Measurements from ENCODE around the gene MAPT.
A peak's percentile ranks its signal among the peaks of the same experiment; 100 is the strongest.

MAPT gene

GRCh38 chr17:46026166-46027047 is 132.1 kb downstream of the MAPT start:
- no peaks in the 10 kb centered on the region for H3K9me3 ChIP-seq (ENCODE audit: insufficient read depth, low read depth, low read length)
- no peak overlapping the region; the same call in 1 of the 2 replicates for H3K27ac ChIP-seq (ENCODE audit: low read depth, low read length)
- 92% methylated on average over 17 of the region's 17 CpGs for WGBS
- peaks cover 54% of the 10 kb centered on the region for H3K36me3 ChIP-seq (ENCODE audit: insufficient read depth, low read length)
- no peaks in the 10 kb centered on the region for H3K27me3 ChIP-seq (ENCODE audit: insufficient read depth, low read length)
- no peak overlapping the region for H3K4me3 ChIP-seq (ENCODE audit: low read length)
- H3K9ac ChIP-seq (ENCODE audit: low read depth, low read length), result no peak overlapping the region; the same call in 1 of the 2 replicates
- H3K4me1 ChIP-seq (ENCODE audit: insufficient read depth, low read length), result peaks cover 29% of the 10 kb centered on the region

- 90% methylated on average over 11 of the region's 12 CpGs for WGBS
- Histone ChIP-seq H3K27me3 (ENCODE audit: insufficient read depth, low read length) (no peaks in the 10 kb centered on the region), H3K9me3 (ENCODE audit: insufficient read depth, low read depth, low read length) (no peaks in the 10 kb centered on the region), H3K36me3 (ENCODE audit: insufficient read depth, low read length) (peaks cover 63% of the 10 kb centered on the region), H3K4me1 (ENCODE audit: insufficient read depth, low read length) (peaks cover 29% of the 10 kb centered on the region), H3K9ac (ENCODE audit: low read depth, low read length) (peak overlapping the region; percentile 37; the same call in 1 of the 2 replicates), H3K27ac (ENCODE audit: low read depth, low read length) (0 out of 2 replicates have a peak overlapping the region, but pooled peaks have one; percentile 28), H3K4me3 (ENCODE audit: low read length) (no peak overlapping the region)
Measured at GRCh38 chr17:46027048-46027975, 133.0 kb downstream of the MAPT start.

DNA sequence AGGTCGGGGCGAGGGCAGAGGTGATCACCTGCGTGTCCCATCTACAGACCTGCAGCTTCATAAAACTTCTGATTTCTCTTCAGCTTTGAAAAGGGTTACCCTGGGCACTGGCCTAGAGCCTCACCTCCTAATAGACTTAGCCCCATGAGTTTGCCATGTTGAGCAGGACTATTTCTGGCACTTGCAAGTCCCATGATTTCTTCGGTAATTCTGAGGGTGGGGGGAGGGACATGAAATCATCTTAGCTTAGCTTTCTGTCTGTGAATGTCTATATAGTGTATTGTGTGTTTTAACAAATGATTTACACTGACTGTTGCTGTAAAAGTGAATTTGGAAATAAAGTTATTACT is 133.6 kb downstream of the MAPT start:
- Histone ChIP-seq H3K4me1 (ENCODE audit: insufficient read depth, low read length) (peaks cover 29% of the 10 kb centered on the region), H3K4me3 (ENCODE audit: low read length) (no peak overlapping the region), H3K9ac (ENCODE audit: low read depth, low read length) (peak overlapping the region; percentile 37; the same call in 1 of the 2 replicates), H3K36me3 (ENCODE audit: insufficient read depth, low read length) (peaks cover 70% of the 10 kb centered on the region), H3K27me3 (ENCODE audit: insufficient read depth, low read length) (no peaks in the 10 kb centered on the region), H3K27ac (ENCODE audit: low read depth, low read length) (0 out of 2 replicates have a peak overlapping the region, but pooled peaks have one; percentile 28), H3K9me3 (ENCODE audit: insufficient read depth, low read depth, low read length) (no peaks in the 10 kb centered on the region)
- 92% methylated on average over 4 of the region's 4 CpGs for WGBS

GRCh38 chr17:46028374-46028773 is 134.0 kb downstream of the MAPT start:
- no peaks in the 10 kb centered on the region for H3K27me3 ChIP-seq (ENCODE audit: insufficient read depth, low read length)
- no peak overlapping the region for H3K9ac ChIP-seq (ENCODE audit: low read depth, low read length)
- H3K4me1 ChIP-seq (ENCODE audit: insufficient read depth, low read length), result peaks cover 29% of the 10 kb centered on the region
- WGBS, result 76% methylated on average over 3 of the region's 3 CpGs
- H3K9me3 ChIP-seq (ENCODE audit: insufficient read depth, low read depth, low read length), result no peaks in the 10 kb centered on the region
- H3K36me3 ChIP-seq (ENCODE audit: insufficient read depth, low read length), result peaks cover 74% of the 10 kb centered on the region
- no peak overlapping the region for H3K4me3 ChIP-seq (ENCODE audit: low read length)
- no peak overlapping the region for H3K27ac ChIP-seq (ENCODE audit: low read depth, low read length)

DNA sequence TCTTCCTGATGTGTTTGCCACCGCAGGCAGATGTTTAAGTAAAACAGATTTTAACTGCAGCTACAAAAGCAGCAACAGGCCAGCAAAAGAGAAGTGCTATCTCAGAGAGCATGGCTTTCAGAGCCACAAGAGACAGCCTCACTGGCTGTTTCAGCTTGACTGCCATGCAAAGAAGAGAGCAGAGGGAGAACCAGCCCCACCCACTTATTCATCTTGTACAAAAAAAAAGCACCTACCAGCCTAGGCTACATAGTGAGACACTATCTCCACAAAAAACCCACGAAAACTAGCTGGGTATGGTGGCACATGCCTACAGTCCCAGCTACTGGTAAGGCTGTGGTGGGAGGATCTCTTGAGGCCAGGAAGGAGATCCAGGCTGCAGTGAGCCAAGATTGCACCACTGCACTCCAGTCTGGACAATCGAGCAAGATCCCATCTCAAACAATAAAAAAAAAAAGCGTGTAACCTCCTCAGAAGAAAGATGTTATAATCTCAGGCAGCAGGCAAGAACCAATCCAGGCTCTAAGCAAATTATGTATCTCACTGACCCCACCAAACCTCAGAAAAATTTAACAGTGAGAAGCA is 134.7 kb downstream of the MAPT start:
- H3K9ac ChIP-seq (ENCODE audit: low read depth, low read length), result no peak overlapping the region
- 89% methylated on average over 4 of the region's 4 CpGs for WGBS
- no peaks in the 10 kb centered on the region for H3K27me3 ChIP-seq (ENCODE audit: insufficient read depth, low read length)
- H3K9me3 ChIP-seq (ENCODE audit: insufficient read depth, low read depth, low read length), result no peaks in the 10 kb centered on the region
- no peak overlapping the region for H3K4me3 ChIP-seq (ENCODE audit: low read length)
- peaks cover 81% of the 10 kb centered on the region for H3K36me3 ChIP-seq (ENCODE audit: insufficient read depth, low read length)
- H3K4me1 ChIP-seq (ENCODE audit: insufficient read depth, low read length), result peaks cover 29% of the 10 kb centered on the region
- no peak overlapping the region for H3K27ac ChIP-seq (ENCODE audit: low read depth, low read length)

DNA sequence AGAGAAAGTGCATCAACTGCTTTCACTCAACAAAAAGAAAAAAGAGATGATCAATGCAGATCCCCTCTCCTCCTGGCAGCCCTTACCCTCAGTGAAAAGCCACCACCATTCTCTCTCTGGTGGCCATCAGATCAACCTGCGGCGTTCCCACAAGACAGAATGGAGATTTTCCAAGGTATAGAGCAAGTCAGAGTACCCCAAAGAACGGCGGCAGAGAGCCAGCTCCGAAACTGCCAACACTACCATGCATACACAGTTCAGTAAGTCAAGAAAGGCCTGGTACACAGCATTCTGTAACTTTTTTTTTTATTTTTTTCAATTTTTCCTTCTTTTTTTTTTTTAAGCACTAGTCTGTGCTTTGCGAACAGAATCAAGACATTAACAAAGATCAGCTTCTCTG is 135.3 kb downstream of the MAPT start:
- Histone ChIP-seq H3K27ac (ENCODE audit: low read depth, low read length) (no peak overlapping the region), H3K9ac (ENCODE audit: low read depth, low read length) (no peak overlapping the region), H3K27me3 (ENCODE audit: insufficient read depth, low read length) (no peaks in the 10 kb centered on the region), H3K36me3 (ENCODE audit: insufficient read depth, low read length) (peaks cover 87% of the 10 kb centered on the region), H3K4me1 (ENCODE audit: insufficient read depth, low read length) (peaks cover 29% of the 10 kb centered on the region), H3K4me3 (ENCODE audit: low read length) (no peak overlapping the region), H3K9me3 (ENCODE audit: insufficient read depth, low read depth, low read length) (no peaks in the 10 kb centered on the region)
- 95% methylated on average over 6 of the region's 6 CpGs for WGBS

GRCh38 chr17:46030752-46031151 is 136.4 kb downstream of the MAPT start:
- Histone ChIP-seq H3K4me3 (ENCODE audit: low read length) (no peak overlapping the region), H3K9ac (ENCODE audit: low read depth, low read length) (no peak overlapping the region), H3K27ac (ENCODE audit: low read depth, low read length) (no peak overlapping the region), H3K36me3 (ENCODE audit: insufficient read depth, low read length) (peaks cover 92% of the 10 kb centered on the region), H3K27me3 (ENCODE audit: insufficient read depth, low read length) (no peaks in the 10 kb centered on the region), H3K9me3 (ENCODE audit: insufficient read depth, low read depth, low read length) (no peaks in the 10 kb centered on the region), H3K4me1 (ENCODE audit: insufficient read depth, low read length) (peaks cover 29% of the 10 kb centered on the region)
- 83% methylated on average over 3 of the region's 3 CpGs for WGBS

DNA sequence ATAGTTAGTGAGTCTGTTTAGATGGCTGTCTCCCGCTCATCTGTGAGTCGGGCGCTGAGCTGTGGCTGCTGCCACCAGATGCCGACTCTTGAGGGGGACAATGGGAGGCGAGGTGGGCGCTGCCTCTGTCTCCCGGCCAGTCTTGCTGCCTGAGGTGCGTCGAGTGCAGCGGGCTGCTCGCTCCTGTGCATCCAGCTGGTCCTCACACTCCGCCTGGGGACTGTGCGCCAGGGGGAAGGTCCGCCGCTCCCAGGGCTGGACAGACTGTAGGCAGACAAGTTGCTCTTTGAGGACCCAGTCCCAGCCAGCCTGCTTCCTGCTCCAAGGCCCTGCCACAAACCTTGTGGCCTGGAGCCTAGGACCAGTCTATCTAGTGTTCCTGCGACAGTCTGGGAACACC is 137.1 kb downstream of the MAPT start:
- Histone ChIP-seq H3K27ac (ENCODE audit: low read depth, low read length) (no peak overlapping the region), H3K4me1 (ENCODE audit: insufficient read depth, low read length) (peaks cover 29% of the 10 kb centered on the region), H3K9ac (ENCODE audit: low read depth, low read length) (no peak overlapping the region; the same call in 1 of the 2 replicates), H3K4me3 (ENCODE audit: low read length) (no peak overlapping the region), H3K27me3 (ENCODE audit: insufficient read depth, low read length) (no peaks in the 10 kb centered on the region), H3K36me3 (ENCODE audit: insufficient read depth, low read length) (peaks cover 94% of the 10 kb centered on the region), H3K9me3 (ENCODE audit: insufficient read depth, low read depth, low read length) (no peaks in the 10 kb centered on the region)
- WGBS, result 95% methylated on average over 16 of the region's 16 CpGs

DNA sequence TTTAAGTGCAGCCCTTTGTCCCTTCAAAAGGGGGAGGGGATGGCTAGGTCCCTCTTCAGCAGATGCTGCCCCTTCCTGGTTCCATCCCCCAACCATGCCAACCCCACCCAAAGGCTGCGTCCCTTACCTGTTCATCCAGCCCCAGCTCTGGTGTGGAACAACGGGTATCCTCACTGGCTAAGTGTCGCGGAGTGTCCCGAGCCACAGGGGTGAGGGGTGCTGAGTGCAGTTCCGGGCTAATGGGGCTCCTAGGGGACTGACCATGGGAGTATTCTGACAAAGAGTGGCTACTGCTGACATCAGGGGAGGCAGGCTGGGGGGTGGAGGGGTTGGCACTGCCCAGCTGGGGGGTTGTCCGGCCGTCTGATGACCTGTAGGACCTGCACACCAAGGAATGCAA is 137.6 kb downstream of the MAPT start:
- H3K9me3 ChIP-seq (ENCODE audit: insufficient read depth, low read depth, low read length), result no peaks in the 10 kb centered on the region
- no peak overlapping the region for H3K27ac ChIP-seq (ENCODE audit: low read depth, low read length)
- no peak overlapping the region for H3K9ac ChIP-seq (ENCODE audit: low read depth, low read length)
- no peaks in the 10 kb centered on the region for H3K27me3 ChIP-seq (ENCODE audit: insufficient read depth, low read length)
- peaks cover 94% of the 10 kb centered on the region for H3K36me3 ChIP-seq (ENCODE audit: insufficient read depth, low read length)
- peaks cover 25% of the 10 kb centered on the region for H3K4me1 ChIP-seq (ENCODE audit: insufficient read depth, low read length)
- no peak overlapping the region for H3K4me3 ChIP-seq (ENCODE audit: low read length)
- 88% methylated on average over 8 of the region's 8 CpGs for WGBS

GRCh38 chr17:46032909-46033308 is 138.6 kb downstream of the MAPT start:
- no peaks in the 10 kb centered on the region for H3K27me3 ChIP-seq (ENCODE audit: insufficient read depth, low read length)
- no peak overlapping the region for H3K27ac ChIP-seq (ENCODE audit: low read depth, low read length)
- peaks cover 15% of the 10 kb centered on the region for H3K4me1 ChIP-seq (ENCODE audit: insufficient read depth, low read length)
- 97% methylated on average over 11 of the region's 11 CpGs for WGBS
- H3K36me3 ChIP-seq (ENCODE audit: insufficient read depth, low read length), result peaks cover 98% of the 10 kb centered on the region
- no peaks in the 10 kb centered on the region for H3K9me3 ChIP-seq (ENCODE audit: insufficient read depth, low read depth, low read length)
- no peak overlapping the region for H3K4me3 ChIP-seq (ENCODE audit: low read length)
- H3K9ac ChIP-seq (ENCODE audit: low read depth, low read length), result no peak overlapping the region

GRCh38 chr17:46033392-46033791 is 139.0 kb downstream of the MAPT start:
- Histone ChIP-seq H3K9me3 (ENCODE audit: insufficient read depth, low read depth, low read length) (no peaks in the 10 kb centered on the region), H3K9ac (ENCODE audit: low read depth, low read length) (no peak overlapping the region), H3K4me3 (ENCODE audit: low read length) (no peak overlapping the region), H3K36me3 (ENCODE audit: insufficient read depth, low read length) (peaks cover 98% of the 10 kb centered on the region), H3K4me1 (ENCODE audit: insufficient read depth, low read length) (peaks cover 10% of the 10 kb centered on the region), H3K27me3 (ENCODE audit: insufficient read depth, low read length) (no peaks in the 10 kb centered on the region), H3K27ac (ENCODE audit: low read depth, low read length) (no peak overlapping the region)
- 96% methylated on average over 3 of the region's 3 CpGs for WGBS

All from HUES64 (cell line).